IMR-90 (cell line): Measurements from ENCODE around the gene NOC2L. TPM values are rescaled to one million over a fixed set of nuclear protein-coding genes. Genes with fewer than 3 reads are reported as not detected.

Source experiments
- ATAC-seq: fragments of 200-7000 bp; cut with Tn5 transposase; 2 replicates; pipeline ENCODE4 v1.9.1; 2020; ENCODE audit warnings: low read depth, mild to moderate bottlenecking, moderate library complexity
- BruUV-seq: library from RNA; stranded (reverse); fragments of 400-500 nt; replicated peaks from 2 replicates; lab custom pipeline; 2021; lab: Mats Ljungman, UMichigan
- CTCF ChIA-PET: fragments of 300-600 bp; formaldehyde crosslinking; extraction: SDS; loops from one replicate; lab custom pipeline; 2021; ENCODE audit warnings: antibody characterized with exemption; lab: Yijun Ruan, JAX
- POLR2A ChIA-PET: fragments of 300-600 bp; sonication (Branson Sonifier 250); formaldehyde crosslinking; loops from one replicate; lab custom pipeline; 2022; ENCODE audit warnings: antibody characterized with exemption; ENCODE audit not compliant: unreplicated experiment; lab: Charles Lee
- DNase-seq: peaks from one replicate; pipeline ENCODE4 v3.0.0; 2013
- H2AFZ ChIP-seq: replicated peaks from 2 replicates; pipeline ENCODE3; 2013; ENCODE audit warnings: low read length, mild to moderate bottlenecking; ENCODE audit not compliant: poor library complexity
- H2AK5ac ChIP-seq: 2 replicates; pipeline ENCODE4 v1.6.1; 2013; ENCODE audit warnings: low read depth, low read length, inconsistent platforms
- H2AK9ac ChIP-seq: replicated peaks from 2 replicates; pipeline ENCODE3; 2013; ENCODE audit warnings: mild to moderate bottlenecking, low read depth, low read length, moderate library complexity; ENCODE audit not compliant: poor library complexity
- H2BK120ac ChIP-seq: 2 replicates; pipeline ENCODE4 v1.6.1; 2013; ENCODE audit warnings: low read depth, low read length, inconsistent platforms
- H2BK15ac ChIP-seq: 3 replicates; pipeline ENCODE4 v1.6.1; 2013; ENCODE audit warnings: low read depth, low read length, inconsistent platforms
- H2BK20ac ChIP-seq: 2 replicates; pipeline ENCODE4 v1.6.1; 2013; ENCODE audit warnings: low read depth, mild to moderate bottlenecking, inconsistent platforms, low read length, moderate library complexity
- H2BK5ac ChIP-seq: 2 replicates; pipeline ENCODE4 v1.6.1; 2013; ENCODE audit warnings: mild to moderate bottlenecking, low read depth, low read length, inconsistent platforms; ENCODE audit not compliant: poor library complexity, severe bottlenecking
- H3K14ac ChIP-seq: replicated peaks from 2 replicates; pipeline ENCODE4 v1.6.1; 2013; ENCODE audit warnings: low read depth, low read length, inconsistent platforms
- H3K18ac ChIP-seq: 2 replicates; pipeline ENCODE4 v1.6.1; 2013; ENCODE audit warnings: low read depth, low read length, control low read depth
- H3K23ac ChIP-seq: 2 replicates; pipeline ENCODE4 v1.6.1; 2013; ENCODE audit warnings: low read depth, low read length, inconsistent platforms
- H3K27ac ChIP-seq: 2 replicates; pipeline ENCODE4 v1.5.1; 2013; ENCODE audit warnings: mild to moderate bottlenecking, control low read depth, low read length; ENCODE audit not compliant: insufficient read depth
- H3K27me3 ChIP-seq: 2 replicates; pipeline ENCODE4 v1.6.1; 2013; ENCODE audit warnings: low read length; ENCODE audit not compliant: control insufficient read depth, insufficient read depth
- H3K36me3 ChIP-seq: 2 replicates; pipeline ENCODE4 v1.6.1; 2013; ENCODE audit warnings: low read length, mixed read lengths; ENCODE audit not compliant: control insufficient read depth, insufficient read depth
- H3K4ac ChIP-seq: 2 replicates; pipeline ENCODE4 v1.6.1; 2013; ENCODE audit warnings: low read depth, low read length, inconsistent platforms
- H3K4me1 ChIP-seq: 2 replicates; pipeline ENCODE4 v1.6.1; 2013; ENCODE audit warnings: low read length, mixed read lengths; ENCODE audit not compliant: control insufficient read depth, insufficient read depth
- H3K4me2 ChIP-seq: 2 replicates; pipeline ENCODE4 v1.6.1; 2013; ENCODE audit warnings: low read depth, mild to moderate bottlenecking, control low read depth, low read length, moderate library complexity
- H3K4me3 ChIP-seq: 2 replicates; pipeline ENCODE4 v1.5.1; 2013; ENCODE audit warnings: low read depth, mild to moderate bottlenecking, control low read depth, low read length, moderate library complexity; ENCODE audit not compliant: insufficient read depth
- H3K56ac ChIP-seq: 2 replicates; pipeline ENCODE4 v1.6.1; 2013; ENCODE audit warnings: low read length, inconsistent platforms; ENCODE audit not compliant: insufficient read depth; ENCODE audit errors: extremely low read depth
- H3K79me1 ChIP-seq, 2 experiments: 2 replicates each; pipeline ENCODE4 v1.6.1; 2013; ENCODE audit warnings: low read length in 2 of 2, inconsistent platforms in 1 of 2, low read depth in 1 of 2
- H3K9ac ChIP-seq: 2 replicates; pipeline ENCODE4 v1.6.1; 2013; ENCODE audit warnings: low read depth, low read length, control low read depth
- H3K9me1 ChIP-seq: 2 replicates; pipeline ENCODE4 v1.6.1; 2013; ENCODE audit warnings: low read length, inconsistent platforms; ENCODE audit not compliant: insufficient read depth
- H3K9me3 ChIP-seq: 2 replicates; pipeline ENCODE4 v1.6.1; 2013; ENCODE audit warnings: low read length; ENCODE audit not compliant: control insufficient read depth, insufficient read depth
- H4K20me1 ChIP-seq: 2 replicates; pipeline ENCODE4 v1.6.1; 2013; ENCODE audit warnings: low read length, inconsistent platforms; ENCODE audit not compliant: insufficient read depth
- H4K5ac ChIP-seq: 2 replicates; pipeline ENCODE4 v1.6.1; 2013; ENCODE audit warnings: mild to moderate bottlenecking, low read depth, low read length, control low read depth
- H4K8ac ChIP-seq, 2 experiments: 2 replicates each; pipeline ENCODE4 v1.6.1; 2013; ENCODE audit warnings: low read depth in 2 of 2, low read length in 2 of 2, control low read depth in 1 of 2, inconsistent platforms in 1 of 2
- H4K91ac ChIP-seq: 2 replicates; pipeline ENCODE4 v1.6.1; 2013; ENCODE audit warnings: low read depth, low read length, inconsistent platforms; ENCODE audit not compliant: insufficient read depth
- BHLHE40 ChIP-seq: fragments of 150-350 bp; IDR thresholded peaks from 2 replicates; pipeline ENCODE4 v1.6.1; 2016; ENCODE audit warnings: mild to moderate bottlenecking, low read depth, low read length
- CEBPB ChIP-seq: IDR thresholded peaks from 2 replicates; pipeline ENCODE4 v1.6.1; 2012; ENCODE audit warnings: low read depth, low read length, improper control_type of control experiment
- CHD1 ChIP-seq: IDR thresholded peaks from 2 replicates; pipeline ENCODE4 v1.6.1; 2012; ENCODE audit warnings: low read depth, low read length, improper control_type of control experiment
- CTCF ChIP-seq: conservative IDR thresholded peaks from 2 replicates; pipeline ENCODE4 v1.5.1; 2012; ENCODE audit warnings: mild to moderate bottlenecking, low read depth, low read length, improper control_type of control experiment
- ELK1 ChIP-seq: fragments of 150-350 bp; IDR thresholded peaks from 2 replicates; pipeline ENCODE4 v1.6.1; 2016; ENCODE audit warnings: low read depth, mild to moderate bottlenecking, low read length, moderate library complexity, borderline replicate concordance
- FOS ChIP-seq: fragments of 150-350 bp; IDR thresholded peaks from 2 replicates; pipeline ENCODE4 v1.6.1; 2016; ENCODE audit warnings: low read depth, low read length
- MAFK ChIP-seq: IDR thresholded peaks from 2 replicates; pipeline ENCODE4 v1.6.1; 2012; ENCODE audit warnings: low read depth, low read length, improper control_type of control experiment
- MAZ ChIP-seq: IDR thresholded peaks from 2 replicates; pipeline ENCODE4 v1.6.1; 2012; ENCODE audit warnings: low read depth, mild to moderate bottlenecking, low read length, improper control_type of control experiment, moderate library complexity, borderline replicate concordance
- MXI1 ChIP-seq: IDR thresholded peaks from 2 replicates; pipeline ENCODE4 v1.6.1; 2012; ENCODE audit warnings: low read depth, mild to moderate bottlenecking, low read length, moderate library complexity, borderline replicate concordance
- POLR2A ChIP-seq: IDR thresholded peaks from 2 replicates; pipeline ENCODE4 v1.6.1; 2012; ENCODE audit warnings: mild to moderate bottlenecking, low read depth, low read length
- RAD21 ChIP-seq: IDR thresholded peaks from 2 replicates; pipeline ENCODE4 v1.6.1; 2012; ENCODE audit warnings: low read length, improper control_type of control experiment
- RCOR1 ChIP-seq: IDR thresholded peaks from 2 replicates; pipeline ENCODE4 v1.6.1; 2012; ENCODE audit warnings: mild to moderate bottlenecking, low read length, improper control_type of control experiment; ENCODE audit not compliant: insufficient replicate concordance
- RFX5 ChIP-seq: IDR thresholded peaks from 2 replicates; pipeline ENCODE4 v1.8.0; 2012; ENCODE audit warnings: low read depth, mild to moderate bottlenecking, low read length, moderate library complexity
- SMC3 ChIP-seq: fragments of 150-350 bp; IDR thresholded peaks from 2 replicates; pipeline ENCODE4 v1.6.1; 2016; ENCODE audit warnings: low read depth, mild to moderate bottlenecking, antibody characterized with exemption, low read length, moderate library complexity
- USF2 ChIP-seq: fragments of 150-350 bp; IDR thresholded peaks from 2 replicates; pipeline ENCODE4 v1.6.1; 2017; ENCODE audit warnings: mild to moderate bottlenecking, antibody characterized with exemption, low read length, low read depth
- WGBS, 2 experiments: methylation state at CpG; one replicate each; pipeline versions ENCODE4 v1.1.5 to v1.1.7; 2013; ENCODE audit warnings: missing lambda C conversion rate in 2 of 2; ENCODE audit not compliant: insufficient read length in 1 of 2; ENCODE audit errors: extremely low coverage in 2 of 2; 5-methylcytosine and 5-hydroxymethylcytosine counted together
- dilution Hi-C: fragments of 300-500 bp; cut with HindIII; formaldehyde crosslinking; loops from one replicate; pipeline ENCODE4 v1.14.3; 2018; ENCODE audit warnings: low sequenced_read_pairs; ENCODE audit not compliant: unreplicated experiment
- in situ Hi-C: fragments of 300-500 bp; cut with MboI; formaldehyde crosslinking; loops from 3 replicates; pipeline ENCODE4 v1.14.3; 2019; ENCODE audit warnings: low sequenced_read_pairs, inconsistent platforms, mixed read lengths
- intact Hi-C: fragments of 100-400 bp; cut with micrococcal nuclease; formaldehyde crosslinking; loops from 2 replicates; pipeline ENCODE4 v1.10.0; 2022
- polyA plus RNA-seq, 3 experiments: library from polyadenylated mRNA; depleted of rRNA; stranded (reverse); fragments of >200 nt; gene quantifications; 2 replicates each; pipeline ENCODE4 v1.2.3, GENCODE V29; 2012; ENCODE audit warnings: low replicate concordance in 1 of 3
- total RNA-seq: library from RNA; depleted of rRNA; stranded (reverse); fragments of >200 nt; gene quantifications from 2 replicates; pipeline ENCODE4 v1.2.3, GENCODE V29; 2012

NOC2L gene
- total and polyA plus RNA-seq, 2 of the 4 experiments (the other 2 are of a cell fraction): 74.2 to 106 TPM

- no peak overlapping the region for H3K4me3 ChIP-seq
- H3K27ac ChIP-seq: no peak overlapping the region
- no peaks in the 10 kb centered on the region for H3K9me1 ChIP-seq
- no peak overlapping the region for H2BK5ac ChIP-seq
- no peaks in the 10 kb centered on the region; the same call in 1 of the 2 replicates for H4K20me1 ChIP-seq
- H3K4ac ChIP-seq: no peak overlapping the region; the same call in 1 of the 2 replicates
- in situ Hi-C loops: no loop called here
- H2BK120ac ChIP-seq: no peak overlapping the region
- H3K79me1 ChIP-seq: peaks cover 0 to 7% of the 10 kb centered on the region in 2 experiments; a peak in 1 of 4 replicates
- no peak overlapping the region for H3K23ac ChIP-seq
- H3K4me1 ChIP-seq: peaks cover 30% of the 10 kb centered on the region
- no peak overlapping the region for H3K9ac ChIP-seq
- H3K14ac ChIP-seq: no peak overlapping the region
- no peak overlapping the region for H3K4me2 ChIP-seq
- H4K91ac ChIP-seq: peak overlapping the region; percentile 37; the same call in 1 of the 2 replicates
- no peaks in the 10 kb centered on the region for H3K9me3 ChIP-seq
- H3K27me3 ChIP-seq: no peaks in the 10 kb centered on the region
- no peak overlapping the region for H3K56ac ChIP-seq
- no peak overlapping the region for H3K18ac ChIP-seq
- ATAC-seq (no peak), DNase-seq (no peak)
- no peak overlapping the region for H2BK20ac ChIP-seq
- H3K36me3 ChIP-seq: no peaks in the 10 kb centered on the region
- peak overlapping the region; percentile 64; the same call in 1 of the 2 replicates for H2AK5ac ChIP-seq
- no TSS peak for BruUV-seq
- no peak overlapping the region for H4K8ac ChIP-seq
- no peak overlapping the region for H4K5ac ChIP-seq
- H2BK15ac ChIP-seq: no peak overlapping the region
- no peak for TF ChIP-seq RCOR1
- no peak for TF ChIP-seq FOS
- TF ChIP-seq MAFK: no peak
- no peak for TF ChIP-seq CTCF
- no peak for TF ChIP-seq USF2
- TF ChIP-seq CHD1: no peak
- TF ChIP-seq MXI1: no peak
- TF ChIP-seq RFX5: no peak
- no peak for TF ChIP-seq BHLHE40
- no peak for TF ChIP-seq SMC3
- TF ChIP-seq RAD21: no peak
- no peak for TF ChIP-seq CEBPB
- no peak for TF ChIP-seq MAZ
- TF ChIP-seq POLR2A: no peak
- TF ChIP-seq ELK1: no peak
- peak overlapping the region; percentile 8 for H2AK9ac ChIP-seq
- POLR2A ChIA-PET: no interaction called here
- dilution Hi-C loops: no loop called here
- intact Hi-C loops: no loop called here
- CTCF ChIA-PET: no interaction called here
- no peak overlapping the region for H2AFZ ChIP-seq
- WGBS, 2 experiments: 92% methylated on average over 7 of the region's 17 CpGs; no CpG with 5 or more reads in 1 of the 2 experiments
Observed at GRCh38 chr1:907611-908451, 51.2 kb downstream of the NOC2L start.
